PFSK-1 (cell line): Measurements from ENCODE around the gene FGFR2.

Source experiments
- FOXP2 ChIP-seq: optimal IDR thresholded peaks from 2 replicates; pipeline ENCODE3; 2011; ENCODE audit warnings: borderline replicate concordance, control low read depth, inconsistent platforms; ENCODE audit not compliant: insufficient read depth; ENCODE audit errors: extremely low read length, extremely low read depth
- POLR2AphosphoS5 ChIP-seq: IDR thresholded peaks from 2 replicates; pipeline ENCODE4 v1.6.1; 2012; ENCODE audit warnings: low read depth, mild to moderate bottlenecking, control low read depth, low read length, moderate library complexity
- REST ChIP-seq, 2 experiments: IDR thresholded peaks; 2 replicates each; pipeline versions ENCODE4 v1.6.1 to v1.8.0; 2011 to 2012; ENCODE audit warnings: low read depth in 2 of 2, low read length in 2 of 2, control low read depth in 1 of 2, inconsistent platforms in 1 of 2, mild to moderate bottlenecking in 1 of 2, moderate library complexity in 1 of 2; ENCODE audit not compliant: insufficient read depth in 1 of 2
- SIN3A ChIP-seq: IDR thresholded peaks from 2 replicates; pipeline ENCODE4 v1.6.1; 2012; ENCODE audit warnings: mild to moderate bottlenecking, low read length, moderate library complexity, borderline replicate concordance; ENCODE audit not compliant: insufficient read depth
- TAF1 ChIP-seq: IDR thresholded peaks from 2 replicates; pipeline ENCODE4 v1.6.1; 2012; ENCODE audit warnings: low read length, control low read depth, borderline replicate concordance; ENCODE audit not compliant: insufficient read depth

The FGFR2 gene

DNA sequence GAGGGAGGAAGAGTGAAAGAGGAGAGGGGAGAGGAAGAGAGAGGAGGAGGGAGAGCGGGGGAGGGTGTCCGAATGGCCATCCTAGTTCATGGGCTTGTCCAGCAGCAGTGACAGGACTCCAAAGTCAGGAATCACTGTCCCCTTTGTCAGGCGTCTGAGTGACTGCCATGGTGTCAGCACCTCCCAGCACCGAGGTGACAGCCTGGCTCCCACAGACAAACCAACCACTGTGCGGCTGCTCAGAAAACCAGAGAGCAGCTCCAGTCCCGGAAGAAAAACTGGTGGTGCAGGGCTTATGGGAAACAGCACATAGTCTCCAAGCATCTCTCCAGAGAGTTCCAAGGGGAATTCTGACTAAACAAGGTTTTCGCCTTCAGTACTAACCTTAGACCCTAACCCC, 18.9 kb upstream of the FGFR2 start:
- TF ChIP-seq FOXP2, result no peak
- no peak for TF ChIP-seq TAF1
- TF ChIP-seq REST (IDR thresholded peaks at IDR 0.05; ENCODE audit: insufficient read depth in 1 of 2, low read depth in 2 of 2, low read length in 2 of 2), result no peak
- TF ChIP-seq SIN3A, result no peak
- no peak for TF ChIP-seq POLR2AphosphoS5

- TF ChIP-seq TAF1 (no peak), SIN3A (no peak), FOXP2 (no peak), REST (IDR thresholded peaks at IDR 0.05; ENCODE audit: insufficient read depth in 1 of 2, low read depth in 2 of 2, low read length in 2 of 2) (no peak), POLR2AphosphoS5 (no peak)
Observed at GRCh38 chr10:121616291-121616690, 18.0 kb upstream of the FGFR2 start.

GRCh38 chr10:121615836-121616235, 17.6 kb upstream of the FGFR2 start:
- TF ChIP-seq REST (IDR thresholded peaks at IDR 0.05; ENCODE audit: insufficient read depth in 1 of 2, low read depth in 2 of 2, low read length in 2 of 2), result no peak
- TF ChIP-seq POLR2AphosphoS5, result no peak
- no peak for TF ChIP-seq SIN3A

DNA sequence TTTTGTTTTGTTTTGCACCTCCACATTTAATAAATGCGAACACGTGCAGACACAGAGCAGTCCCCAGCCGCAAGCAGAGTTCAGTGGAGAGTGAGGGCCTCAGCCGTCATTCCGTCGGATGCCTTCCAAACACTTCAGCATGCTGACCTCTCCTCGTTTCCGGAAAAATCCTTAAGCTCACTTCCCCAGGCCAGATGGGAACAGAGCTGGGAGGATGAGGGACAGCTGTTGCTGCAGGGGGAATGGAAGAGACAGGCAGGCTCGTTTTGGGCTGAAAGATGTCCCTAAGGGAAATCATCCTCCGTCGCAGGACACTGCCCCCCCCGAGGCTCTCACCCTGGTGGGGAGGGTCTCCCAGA, 17.2 kb upstream of the FGFR2 start:
- TF ChIP-seq SIN3A (no peak), REST (IDR thresholded peaks at IDR 0.05; ENCODE audit: insufficient read depth in 1 of 2, low read depth in 2 of 2, low read length in 2 of 2) (no peak), FOXP2 (no peak), TAF1 (no peak), POLR2AphosphoS5 (no peak)

GRCh38 chr10:121614613-121615434, 16.6 kb upstream of the FGFR2 start:
- TF ChIP-seq FOXP2, result no peak
- no peak for TF ChIP-seq REST (IDR thresholded peaks at IDR 0.05; ENCODE audit: insufficient read depth in 1 of 2, low read depth in 2 of 2, low read length in 2 of 2)
- no peak for TF ChIP-seq POLR2AphosphoS5
- no peak for TF ChIP-seq TAF1
- no peak for TF ChIP-seq SIN3A
